Measurements from ENCODE around the gene SLC3A2.

Gene SLC3A2

DNA sequence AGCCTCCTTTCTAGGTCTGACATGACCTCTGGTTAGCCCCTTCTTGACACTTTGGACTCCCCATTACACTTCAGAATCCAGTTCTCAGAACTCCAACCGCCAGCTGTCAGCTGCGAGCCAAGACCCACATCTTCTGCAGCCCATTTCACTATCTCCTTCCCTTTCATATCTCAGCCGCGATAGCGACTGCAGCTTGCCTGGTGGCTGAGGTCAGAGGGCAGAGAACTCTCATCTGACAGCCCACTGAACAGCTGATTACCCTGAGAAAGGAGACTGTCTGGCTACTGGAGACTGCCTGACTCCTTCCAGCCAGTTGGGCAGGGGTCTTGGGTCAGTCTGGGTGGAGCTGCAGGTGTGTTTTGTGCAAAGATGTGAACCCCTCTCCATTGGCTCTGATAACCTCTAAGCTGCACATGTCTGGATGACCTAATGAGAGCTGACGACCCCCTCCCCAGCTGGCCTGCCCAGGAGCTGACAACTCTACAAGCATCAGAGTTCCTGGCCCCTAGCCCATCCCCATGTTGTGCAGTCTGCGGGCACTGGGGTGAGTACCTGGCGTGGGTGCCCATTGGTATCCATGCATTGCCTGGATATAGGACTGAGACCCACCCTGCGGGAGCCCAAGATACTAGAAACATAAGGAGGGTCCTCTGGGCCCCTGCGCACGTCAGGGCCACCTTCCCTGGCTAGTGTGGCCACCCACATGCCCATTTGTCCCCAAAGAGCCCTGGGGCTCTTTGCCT is 39.4 kb downstream of the SLC3A2 start:
- DNase-seq (ENCODE audit: insufficient read length, low spot score) (no peak), FAIRE-seq (no peak)
- no peak for TF ChIP-seq POLR2A (IDR thresholded peaks at IDR 0.05; ENCODE audit: low read depth, low read length)

GRCh38 chr11:62921201-62921572 is 40.5 kb downstream of the SLC3A2 start, which contains the start of gene CHRM1:
Gene CHRM1, minus strand, starts transcription at chr11:62921363. Its CDS starts 10,263 bp downstream, at chr11:62911100.
- FAIRE-seq (no peak), DNase-seq (ENCODE audit: insufficient read length, low spot score) (no peak)
- TF ChIP-seq POLR2A (IDR thresholded peaks at IDR 0.05; ENCODE audit: low read depth, low read length), result no peak

GRCh38 chr11:62921573-62922188 is 41.0 kb downstream of the SLC3A2 start:
- FAIRE-seq (no peak), DNase-seq (ENCODE audit: insufficient read length, low spot score) (peak; percentile 58)
- TF ChIP-seq POLR2A (IDR thresholded peaks at IDR 0.05; ENCODE audit: low read depth, low read length), result no peak

- no peak for DNase-seq (ENCODE audit: insufficient read length, low spot score)
- FAIRE-seq, result no peak
Measured at GRCh38 chr11:62922189-62922589, 41.5 kb downstream of the SLC3A2 start.

DNA sequence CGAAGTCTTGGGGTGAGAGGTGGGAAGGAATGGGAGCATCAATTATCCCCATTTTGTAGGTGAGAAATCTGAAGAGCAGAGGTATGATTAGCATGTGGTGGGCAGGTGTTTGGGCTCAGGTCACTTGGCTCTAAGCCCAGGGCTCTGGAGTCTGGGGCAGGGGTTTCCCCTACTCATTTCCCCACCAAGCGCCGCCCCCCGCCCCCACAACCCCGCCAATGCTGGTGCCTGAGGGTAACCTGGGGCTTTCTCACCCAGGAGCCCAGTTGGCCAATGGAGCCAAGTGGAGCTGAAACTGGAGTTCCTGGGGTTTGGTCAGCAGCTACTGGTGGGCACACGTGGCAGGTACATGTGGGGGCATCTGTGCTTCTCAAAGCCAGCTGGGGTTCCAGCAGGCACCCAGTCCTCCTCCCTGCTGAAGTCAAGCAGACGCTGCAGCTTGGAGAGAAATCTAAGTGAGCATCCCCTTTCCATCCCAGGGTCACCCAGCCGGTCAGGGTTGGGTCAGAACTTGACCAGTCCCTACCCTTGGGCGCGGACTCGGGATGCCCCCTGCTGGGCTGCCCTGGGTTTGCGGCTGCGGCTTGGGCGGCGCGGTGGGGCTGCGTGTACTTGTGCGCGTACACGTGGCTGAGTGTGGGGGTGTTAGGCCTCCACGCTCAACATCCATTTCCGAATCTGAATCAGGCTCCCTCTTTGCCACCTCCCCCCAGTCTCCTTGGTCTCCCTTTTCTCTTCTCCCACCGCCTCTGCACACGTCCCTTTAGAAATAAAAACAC is 42.1 kb downstream of the SLC3A2 start:
- DNase-seq (ENCODE audit: insufficient read length, low spot score) (no peak), FAIRE-seq (no peak)
- no peak for TF ChIP-seq POLR2A (IDR thresholded peaks at IDR 0.05; ENCODE audit: low read depth, low read length)

More at GRCh38 chr11:62922189-62922589, 41.5 kb downstream of the SLC3A2 start:
- TF ChIP-seq POLR2A (IDR thresholded peaks at IDR 0.05; ENCODE audit: low read depth, low read length), result no peak

DNA sequence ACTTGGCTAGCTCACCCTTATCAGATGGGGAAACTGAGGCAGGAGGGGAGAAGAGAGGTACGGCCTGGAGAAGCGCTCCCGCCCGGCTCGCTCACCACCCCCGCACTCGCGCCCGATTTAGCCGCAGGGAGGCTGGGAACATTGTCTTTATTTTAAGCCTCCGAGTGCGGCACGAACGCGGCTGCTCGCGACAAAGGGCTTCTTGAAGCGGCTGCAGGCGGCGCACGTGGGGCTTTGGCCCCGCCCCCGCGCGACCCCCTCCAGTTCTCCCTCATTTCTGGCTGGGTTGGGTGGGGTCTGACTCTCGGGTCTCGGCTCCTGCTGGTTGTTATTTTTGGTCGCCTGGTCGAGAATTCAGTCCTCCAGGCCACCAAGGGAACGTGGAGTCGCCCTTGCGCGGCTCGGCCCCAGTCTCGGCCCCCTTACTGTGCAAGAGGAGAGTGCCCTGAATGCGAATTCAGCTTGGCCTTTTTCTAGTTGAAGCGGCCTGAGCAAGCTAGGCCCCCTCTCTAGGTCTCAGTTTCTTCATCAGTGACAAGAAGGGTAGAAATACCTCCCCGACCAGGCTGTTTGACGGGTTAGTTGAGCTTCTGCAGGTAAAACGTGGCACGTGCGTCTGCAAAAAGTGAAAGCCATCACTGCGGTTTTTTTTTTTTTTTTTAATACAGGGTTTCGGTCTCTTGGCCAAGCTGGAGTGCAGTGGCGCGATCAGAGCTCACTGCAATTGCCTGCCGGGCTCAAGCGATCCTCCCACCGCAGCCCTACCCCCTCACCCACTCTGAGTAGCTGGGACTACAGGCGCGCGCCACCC is 43.1 kb downstream of the SLC3A2 start:
- no peak for FAIRE-seq
- TF ChIP-seq POLR2A (IDR thresholded peaks at IDR 0.05; ENCODE audit: low read depth, low read length), result no peak
- DNase-seq (ENCODE audit: insufficient read length, low spot score), result no peak

GRCh38 chr11:62925308-62925707 is 44.6 kb downstream of the SLC3A2 start:
- no peak for TF ChIP-seq POLR2A (IDR thresholded peaks at IDR 0.05; ENCODE audit: low read depth, low read length)
- FAIRE-seq (no peak), DNase-seq (ENCODE audit: insufficient read length, low spot score) (no peak)

- no peak for TF ChIP-seq POLR2A (IDR thresholded peaks at IDR 0.05; ENCODE audit: low read depth, low read length)
- FAIRE-seq (no peak), DNase-seq (ENCODE audit: insufficient read length, low spot score) (no peak)
Measured at GRCh38 chr11:62925745-62926679, 45.3 kb downstream of the SLC3A2 start.

DNA sequence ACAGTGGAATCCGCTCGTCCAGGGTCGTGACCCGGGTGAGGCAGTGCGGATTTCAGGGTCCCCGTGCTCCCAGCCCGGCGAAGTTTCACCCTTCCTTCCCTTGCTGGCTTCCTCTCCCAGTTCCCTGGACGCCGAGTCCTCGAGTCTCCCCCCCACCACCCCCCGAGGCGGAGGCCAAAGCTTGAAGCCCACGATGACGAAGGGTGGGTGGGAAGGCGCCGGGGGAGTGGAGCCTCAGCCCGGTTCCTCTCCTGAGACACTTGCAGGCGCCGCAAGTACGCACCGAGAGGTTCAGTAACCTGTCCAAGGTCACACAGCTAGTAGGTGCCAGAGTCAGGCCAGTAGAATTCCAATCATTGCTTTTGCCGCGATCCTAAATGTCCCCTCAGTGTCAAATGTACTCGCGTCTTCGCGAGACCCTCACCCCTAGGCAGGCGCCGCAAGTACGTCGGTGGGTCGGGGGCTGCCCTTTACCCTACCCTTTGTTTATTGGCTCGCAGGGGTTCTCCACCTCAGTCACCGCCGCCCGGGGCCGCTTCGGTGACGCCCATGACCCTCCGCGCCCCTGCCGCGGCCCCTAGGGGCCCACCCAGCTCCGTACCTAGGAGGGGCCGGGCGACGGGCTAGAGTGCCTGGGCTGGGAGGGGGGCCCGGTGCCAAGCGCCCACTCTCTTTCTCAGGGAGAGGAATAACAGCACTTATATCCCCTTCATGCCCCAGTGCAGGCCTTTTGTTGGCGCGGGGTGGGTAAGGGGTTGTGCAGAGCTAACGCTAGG is 46.2 kb downstream of the SLC3A2 start:
- FAIRE-seq (no peak), DNase-seq (ENCODE audit: insufficient read length, low spot score) (no peak)
- TF ChIP-seq POLR2A (IDR thresholded peaks at IDR 0.05; ENCODE audit: low read depth, low read length), result no peak

DNA sequence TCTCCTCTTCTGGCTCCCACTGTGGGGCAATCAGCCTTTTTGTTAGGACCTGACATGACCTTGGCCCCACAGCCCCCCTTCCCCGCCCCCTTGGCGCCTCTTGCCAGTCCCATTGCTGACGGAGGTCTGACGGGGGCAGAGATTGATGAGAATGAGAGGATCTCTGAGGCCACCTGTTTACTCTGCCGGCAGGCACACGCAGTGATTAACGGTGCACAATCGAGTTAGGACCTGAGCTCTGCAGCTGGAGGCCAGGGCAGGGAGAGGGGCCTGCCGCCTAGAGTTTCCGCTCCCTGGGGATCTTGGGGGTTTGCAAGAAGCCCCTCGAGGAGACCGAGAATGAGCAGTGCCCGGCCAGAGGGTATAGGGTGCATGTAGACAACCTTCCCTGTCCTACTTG is 47.3 kb downstream of the SLC3A2 start:
- DNase-seq (ENCODE audit: insufficient read length, low spot score), result no peak
- FAIRE-seq, result no peak
- TF ChIP-seq POLR2A (IDR thresholded peaks at IDR 0.05; ENCODE audit: low read depth, low read length), result no peak

- DNase-seq (ENCODE audit: insufficient read length, low spot score) (no peak), FAIRE-seq (no peak)
- no peak for TF ChIP-seq POLR2A (IDR thresholded peaks at IDR 0.05; ENCODE audit: low read depth, low read length)
Measured at GRCh38 chr11:62930157-62930556, 49.5 kb downstream of the SLC3A2 start.

GRCh38 chr11:62930666-62931065 is 50.0 kb downstream of the SLC3A2 start:
- FAIRE-seq (no peak), DNase-seq (ENCODE audit: insufficient read length, low spot score) (no peak)
- TF ChIP-seq POLR2A (IDR thresholded peaks at IDR 0.05; ENCODE audit: low read depth, low read length), result no peak

Data from H54 (cell line).